Ovary (tissue), 3 donors: ENCODE measurements around the gene NLGN4Y.

Experiments
- EP300 ChIP-seq: sonication (generic); formaldehyde crosslinking; IDR thresholded peaks from one replicate; pipeline ENCODE4 v1.6.1; 2017; ENCODE audit warnings: antibody characterized with exemption
- POLR2A ChIP-seq: fragments of 450-650 bp; IDR thresholded peaks from one replicate; pipeline ENCODE4 v1.6.1; 2017; ENCODE audit warnings: antibody characterized with exemption, mild to moderate bottlenecking, moderate library complexity
- TF ChIP-seq, protein P1 (sequence below), 3 donors: fragments of 450-650 bp in 2 of 3; fragments of 200-600 bp in 1 of 3; IDR thresholded peaks; one replicate each; pipeline versions ENCODE4 v1.5.1 to v1.8.0; 2016 to 2022; ENCODE audit warnings: antibody characterized with exemption in 3 of 3, mild to moderate bottlenecking in 1 of 3
- donor health status: DM: no; HTN: no; CAD: no.

DNA sequence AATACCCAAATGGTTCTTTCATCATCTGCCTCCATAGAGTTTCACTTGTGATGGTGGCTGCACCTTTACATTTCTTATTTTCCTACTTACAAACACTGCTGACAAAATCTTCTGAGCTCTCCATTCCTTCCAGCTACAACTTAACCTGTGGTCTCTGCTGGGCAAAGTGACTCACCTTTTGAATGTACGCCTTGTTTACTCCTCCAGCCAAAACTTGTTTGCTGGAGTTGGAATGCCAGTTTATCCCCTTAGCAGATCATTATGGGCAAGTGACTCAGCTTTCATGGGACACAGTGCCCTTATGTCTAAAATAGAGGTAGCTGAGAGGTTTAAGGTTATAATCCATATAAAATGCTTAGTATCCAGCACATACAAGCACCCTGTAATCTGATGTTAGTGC, 107.3 kb downstream of the NLGN4Y start:
- TF ChIP-seq, protein P1, sequence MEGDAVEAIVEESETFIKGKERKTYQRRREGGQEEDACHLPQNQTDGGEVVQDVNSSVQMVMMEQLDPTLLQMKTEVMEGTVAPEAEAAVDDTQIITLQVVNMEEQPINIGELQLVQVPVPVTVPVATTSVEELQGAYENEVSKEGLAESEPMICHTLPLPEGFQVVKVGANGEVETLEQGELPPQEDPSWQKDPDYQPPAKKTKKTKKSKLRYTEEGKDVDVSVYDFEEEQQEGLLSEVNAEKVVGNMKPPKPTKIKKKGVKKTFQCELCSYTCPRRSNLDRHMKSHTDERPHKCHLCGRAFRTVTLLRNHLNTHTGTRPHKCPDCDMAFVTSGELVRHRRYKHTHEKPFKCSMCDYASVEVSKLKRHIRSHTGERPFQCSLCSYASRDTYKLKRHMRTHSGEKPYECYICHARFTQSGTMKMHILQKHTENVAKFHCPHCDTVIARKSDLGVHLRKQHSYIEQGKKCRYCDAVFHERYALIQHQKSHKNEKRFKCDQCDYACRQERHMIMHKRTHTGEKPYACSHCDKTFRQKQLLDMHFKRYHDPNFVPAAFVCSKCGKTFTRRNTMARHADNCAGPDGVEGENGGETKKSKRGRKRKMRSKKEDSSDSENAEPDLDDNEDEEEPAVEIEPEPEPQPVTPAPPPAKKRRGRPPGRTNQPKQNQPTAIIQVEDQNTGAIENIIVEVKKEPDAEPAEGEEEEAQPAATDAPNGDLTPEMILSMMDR (IDR thresholded peaks at IDR 0.05): no peak
- TF ChIP-seq POLR2A: no peak
- no peak for TF ChIP-seq EP300
